Loucy (cell line): ENCODE data around the gene PLAU.

Experiments
- H2AFZ ChIP-seq: fragments of 200-600 bp; sonication (generic); 2 replicates; pipeline ENCODE4 v1.6.0; 2016; ENCODE audit warnings: antibody characterized with exemption, mild to moderate bottlenecking, low read length, moderate library complexity
- H3F3A ChIP-seq: fragments of 200-600 bp; 2 replicates; pipeline ENCODE4 v1.6.0; 2016; ENCODE audit warnings: antibody characterized with exemption, low read depth, mild to moderate bottlenecking
- H3K27me3 ChIP-seq: fragments of 200-600 bp; sonication (generic); 2 replicates; pipeline ENCODE4 v1.6.1; 2014; ENCODE audit warnings: low read length, mild to moderate bottlenecking; ENCODE audit not compliant: insufficient read depth, poor library complexity, severe bottlenecking
- H3K36me3 ChIP-seq: fragments of 200-600 bp; sonication (generic); 2 replicates; pipeline ENCODE4 v1.6.1; 2016; ENCODE audit warnings: low read length; ENCODE audit not compliant: insufficient read depth
- H3K4me1 ChIP-seq: fragments of 200-600 bp; sonication (generic); 2 replicates; pipeline ENCODE4 v1.5.1; 2014; ENCODE audit warnings: low read length, mild to moderate bottlenecking; ENCODE audit not compliant: insufficient read depth, poor library complexity, severe bottlenecking
- H3K4me2 ChIP-seq: fragments of 200-600 bp; sonication (generic); 2 replicates; pipeline ENCODE4 v1.6.0; 2014; ENCODE audit warnings: antibody characterized with exemption, low read length, low read depth, mild to moderate bottlenecking; ENCODE audit not compliant: poor library complexity, severe bottlenecking
- H3K4me3 ChIP-seq: fragments of 200-600 bp; sonication (generic); 2 replicates; pipeline ENCODE4 v1.5.1; 2014; ENCODE audit warnings: low read length, mild to moderate bottlenecking, mixed read lengths; ENCODE audit not compliant: poor library complexity, severe bottlenecking
- H3K79me2 ChIP-seq: fragments of 200-600 bp; sonication (generic); 2 replicates; pipeline ENCODE4 v1.6.1; 2014; ENCODE audit warnings: low read length; ENCODE audit not compliant: insufficient read depth
- H3K9ac ChIP-seq: fragments of 200-600 bp; sonication (generic); 2 replicates; pipeline ENCODE4 v1.6.0; 2014; ENCODE audit warnings: mild to moderate bottlenecking, low read depth, low read length, moderate library complexity; ENCODE audit not compliant: poor library complexity, severe bottlenecking
- H3K9me2 ChIP-seq: fragments of 200-600 bp; sonication (generic); replicated peaks from 2 replicates; pipeline ENCODE4 v1.6.1; 2016; ENCODE audit warnings: low read depth, low read length, mixed read lengths
- H3K9me3 ChIP-seq: fragments of 200-600 bp; sonication (generic); 2 replicates; pipeline ENCODE4 v1.6.1; 2014; ENCODE audit warnings: mild to moderate bottlenecking, antibody characterized with exemption, low read length, low read depth; ENCODE audit not compliant: insufficient read depth
- H4K20me1 ChIP-seq: fragments of 200-600 bp; sonication (generic); 2 replicates; pipeline ENCODE4 v1.6.0; 2014; ENCODE audit warnings: antibody characterized with exemption, low read length, mild to moderate bottlenecking; ENCODE audit not compliant: insufficient read depth, poor library complexity, severe bottlenecking
- EZH2phosphoT487 ChIP-seq: fragments of 200-600 bp; IDR thresholded peaks from 2 replicates; pipeline ENCODE4 v1.6.1; 2018; ENCODE audit warnings: antibody characterized with exemption, mild to moderate bottlenecking, moderate library complexity, borderline replicate concordance
- TF ChIP-seq, protein P1 (sequence below): fragments of 200-600 bp; sonication (generic); conservative IDR thresholded peaks from 2 replicates; pipeline ENCODE4 v1.5.1; 2014; ENCODE audit warnings: mild to moderate bottlenecking, antibody characterized with exemption, low read length

PLAU gene

DNA sequence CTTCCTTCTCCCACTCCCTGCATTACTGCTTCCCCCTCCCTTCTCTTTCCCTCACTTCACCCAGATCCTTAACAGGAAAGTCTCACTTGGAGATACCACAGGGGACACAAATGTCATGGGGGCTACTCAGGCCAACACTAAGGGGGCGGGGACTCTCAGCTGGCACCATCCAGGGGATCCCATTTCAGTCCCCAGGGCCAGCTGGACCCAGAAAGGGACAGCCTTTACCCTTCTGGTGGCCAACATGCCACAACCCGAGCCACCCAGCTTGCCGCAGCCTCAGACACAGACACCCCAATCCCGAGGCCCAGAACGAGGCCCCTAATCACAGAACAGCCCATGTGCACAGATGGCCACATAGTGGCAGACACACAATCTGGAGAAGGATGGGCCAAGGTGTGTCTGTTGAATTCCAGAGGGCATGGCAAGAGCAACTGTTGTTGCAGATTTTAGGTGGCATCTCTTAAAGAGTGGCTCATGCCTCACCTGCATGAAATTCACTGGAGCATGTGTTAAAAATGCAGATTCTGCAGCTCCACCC, 42.2 kb upstream of the PLAU start:
- peaks cover 93% of the 10 kb centered on the region for H3K4me1 ChIP-seq

DNA sequence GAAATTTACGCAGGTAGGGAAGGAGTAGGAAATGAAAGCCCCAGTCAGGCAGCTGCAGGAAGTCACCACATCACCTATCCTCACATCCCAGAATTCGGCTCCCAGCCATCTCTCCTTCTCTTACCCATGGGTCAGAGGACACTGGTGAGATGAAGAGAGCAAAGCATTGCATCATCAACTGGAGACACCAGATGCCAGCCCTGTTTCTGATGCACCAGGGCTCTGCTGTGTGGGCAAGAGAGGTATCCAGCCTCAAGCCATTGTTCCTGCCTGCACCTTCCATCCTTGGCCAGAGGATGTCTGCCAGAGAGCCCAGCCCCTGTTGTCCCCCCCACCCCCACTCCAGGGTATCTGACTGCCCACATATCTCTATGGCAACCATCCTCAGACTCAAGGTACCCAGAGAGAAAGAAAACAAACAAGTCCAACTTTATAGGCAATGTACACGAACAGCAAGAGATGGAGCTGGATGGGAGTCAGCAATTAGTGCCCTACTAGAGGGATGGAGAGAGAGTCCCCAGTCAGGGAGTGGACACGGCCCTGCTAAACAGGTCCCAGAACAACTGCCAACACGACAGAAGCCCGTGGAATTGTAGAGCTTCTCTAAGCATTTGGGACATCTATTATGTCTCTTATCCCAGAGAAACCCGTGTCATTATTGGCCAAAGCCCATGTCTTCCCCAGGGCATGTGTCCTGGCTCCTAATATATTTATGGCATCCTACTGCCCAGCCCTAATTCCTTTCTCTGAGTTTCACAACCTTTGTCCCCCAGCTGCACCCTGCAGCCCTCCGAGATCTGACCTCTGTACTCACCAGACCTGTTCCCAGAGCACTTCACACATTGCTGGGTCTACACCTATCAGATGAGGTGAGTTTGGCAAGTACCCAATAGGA, 39.4 kb upstream of the PLAU start:
- Histone ChIP-seq H3K79me2 (peaks cover 78% of the 10 kb centered on the region), H2AFZ (no peak overlapping the region), H3K4me3 (peak overlapping the region; percentile 81), H3F3A (peaks cover 4% of the 10 kb centered on the region), H3K27me3 (no peaks in the 10 kb centered on the region), H3K36me3 (peaks cover 4% of the 10 kb centered on the region; the same call in 1 of the 2 replicates), H4K20me1 (peaks cover 24% of the 10 kb centered on the region), H3K9me3 (no peaks in the 10 kb centered on the region), H3K9ac (peak overlapping the region; percentile 73), H3K4me1 (peaks cover 74% of the 10 kb centered on the region), H3K9me2 (no peaks in the 10 kb centered on the region), H3K4me2 (peak overlapping the region; percentile 96)
- TF ChIP-seq, protein P1, sequence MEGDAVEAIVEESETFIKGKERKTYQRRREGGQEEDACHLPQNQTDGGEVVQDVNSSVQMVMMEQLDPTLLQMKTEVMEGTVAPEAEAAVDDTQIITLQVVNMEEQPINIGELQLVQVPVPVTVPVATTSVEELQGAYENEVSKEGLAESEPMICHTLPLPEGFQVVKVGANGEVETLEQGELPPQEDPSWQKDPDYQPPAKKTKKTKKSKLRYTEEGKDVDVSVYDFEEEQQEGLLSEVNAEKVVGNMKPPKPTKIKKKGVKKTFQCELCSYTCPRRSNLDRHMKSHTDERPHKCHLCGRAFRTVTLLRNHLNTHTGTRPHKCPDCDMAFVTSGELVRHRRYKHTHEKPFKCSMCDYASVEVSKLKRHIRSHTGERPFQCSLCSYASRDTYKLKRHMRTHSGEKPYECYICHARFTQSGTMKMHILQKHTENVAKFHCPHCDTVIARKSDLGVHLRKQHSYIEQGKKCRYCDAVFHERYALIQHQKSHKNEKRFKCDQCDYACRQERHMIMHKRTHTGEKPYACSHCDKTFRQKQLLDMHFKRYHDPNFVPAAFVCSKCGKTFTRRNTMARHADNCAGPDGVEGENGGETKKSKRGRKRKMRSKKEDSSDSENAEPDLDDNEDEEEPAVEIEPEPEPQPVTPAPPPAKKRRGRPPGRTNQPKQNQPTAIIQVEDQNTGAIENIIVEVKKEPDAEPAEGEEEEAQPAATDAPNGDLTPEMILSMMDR: no peak
- TF ChIP-seq EZH2phosphoT487: no peak

More for the DNA sequence above, 42.2 kb upstream of the PLAU start:
- TF ChIP-seq, protein P1: no peak
- TF ChIP-seq EZH2phosphoT487: no peak
- Histone ChIP-seq H3K9me3 (no peaks in the 10 kb centered on the region), H3F3A (peaks cover 10% of the 10 kb centered on the region), H3K27me3 (no peaks in the 10 kb centered on the region), H3K36me3 (peaks cover 11% of the 10 kb centered on the region; the same call in 1 of the 2 replicates), H3K9me2 (no peaks in the 10 kb centered on the region), H4K20me1 (peaks cover 24% of the 10 kb centered on the region), H3K79me2 (peaks cover 93% of the 10 kb centered on the region), H3K9ac (peak overlapping the region; percentile 81), H3K4me2 (peak overlapping the region; percentile 96), H2AFZ (no peak overlapping the region), H3K4me3 (peak overlapping the region; percentile 72)

DNA sequence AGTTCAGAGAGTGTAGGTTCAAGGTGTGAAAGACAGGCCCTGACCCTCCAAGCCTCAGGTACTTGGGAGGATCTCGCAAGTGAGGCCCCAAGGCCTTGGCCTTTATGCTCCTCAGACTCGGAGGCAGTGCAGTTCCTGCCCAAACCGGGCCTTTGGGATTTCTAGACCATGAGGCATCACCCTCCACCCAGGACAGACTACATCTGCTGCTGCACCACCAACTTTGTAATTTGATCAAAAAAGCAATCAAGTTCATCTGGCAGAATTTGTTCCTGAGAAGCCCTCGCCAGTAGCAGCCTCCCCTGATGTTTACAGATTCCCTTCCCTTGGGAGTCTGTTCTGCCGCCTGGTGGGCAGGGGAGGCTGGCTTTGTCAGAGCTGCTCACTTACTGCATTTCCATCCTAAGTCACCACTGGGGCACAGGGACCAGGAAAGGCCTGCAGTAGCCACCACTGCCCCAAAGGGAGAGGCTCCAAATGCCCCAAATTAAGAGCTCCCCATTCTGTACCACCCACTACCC, 38.7 kb upstream of the PLAU start:
- Histone ChIP-seq H3K4me2 (peak overlapping the region; percentile 96), H4K20me1 (peaks cover 24% of the 10 kb centered on the region), H3K9ac (peak overlapping the region; percentile 73), H3K4me1 (peaks cover 66% of the 10 kb centered on the region), H3K9me3 (no peaks in the 10 kb centered on the region), H3F3A (no peaks in the 10 kb centered on the region), H3K9me2 (no peaks in the 10 kb centered on the region), H3K36me3 (peaks cover 4% of the 10 kb centered on the region; the same call in 1 of the 2 replicates), H3K79me2 (peaks cover 71% of the 10 kb centered on the region), H3K4me3 (peak overlapping the region; percentile 81), H3K27me3 (no peaks in the 10 kb centered on the region), H2AFZ (no peak overlapping the region)
- TF ChIP-seq, protein P1: peak; percentile 36
- TF ChIP-seq EZH2phosphoT487: no peak
